Measurements from ENCODE around the gene TSPEAR.

DNA sequence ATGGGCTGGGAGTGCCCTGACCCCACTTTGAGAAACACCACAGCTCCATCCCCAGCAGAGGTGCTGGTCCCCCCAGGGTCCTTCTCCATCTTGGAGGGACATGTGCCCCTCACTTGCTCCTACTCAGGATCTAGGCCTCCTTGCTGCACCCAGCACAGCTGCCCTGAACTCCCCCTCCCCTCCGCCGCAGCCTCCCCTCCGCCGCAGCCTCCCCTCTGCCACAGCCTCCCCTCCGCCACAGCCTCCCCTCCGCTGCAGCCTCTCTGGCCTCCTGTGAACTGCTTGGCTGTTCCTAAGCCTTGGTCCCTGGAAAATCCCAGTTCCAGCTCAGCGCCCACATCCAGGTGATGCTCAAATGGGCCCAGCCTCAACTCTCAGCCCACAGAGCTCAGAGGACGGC, 15.9 kb upstream of the TSPEAR start:
- TF ChIP-seq POLR2AphosphoS5 (IDR thresholded peaks at IDR 0.05; ENCODE audit: low read depth, low read length), result no peak
- TF ChIP-seq POLR2A (IDR thresholded peaks at IDR 0.05; ENCODE audit: low read depth, low read length), result no peak
- TF ChIP-seq TAF1 (IDR thresholded peaks at IDR 0.05; ENCODE audit: low read depth, low read length), result no peak
- no peak for TF ChIP-seq SPI1 (IDR thresholded peaks at IDR 0.05; ENCODE audit: low read depth, low read length)
- TF ChIP-seq POU2F2 (IDR thresholded peaks at IDR 0.05; ENCODE audit: low read depth, low read length), result no peak
- no peak for TF ChIP-seq PAX5 (IDR thresholded peaks at IDR 0.05; ENCODE audit: insufficient read depth, low read length, severe bottlenecking)
